HEK293 (cell line): ENCODE measurements around the gene HOXC10.

Experiments
- CTCF ChIP-seq: fragments of 450-650 bp; formaldehyde crosslinking; IDR thresholded peaks from 2 replicates; pipeline ENCODE4 v1.5.1; 2016; ENCODE audit warnings: missing biosample characterization, missing genetic modification characterization
- REST ChIP-seq: fragments of 450-650 bp; formaldehyde crosslinking; IDR thresholded peaks from 2 replicates; pipeline ENCODE4 v1.5.1; 2016; ENCODE audit warnings: missing biosample characterization, missing genetic modification characterization
- SETDB1 ChIP-seq: IDR thresholded peaks from one replicate; pipeline ENCODE4 v1.6.1; 2017; ENCODE audit warnings: mild to moderate bottlenecking, low read length, moderate library complexity, mixed read lengths; ENCODE audit not compliant: insufficient read length
- TRIM28 ChIP-seq: IDR thresholded peaks from 2 replicates; pipeline ENCODE4 v1.6.1; 2011; ENCODE audit warnings: low read length, control low read depth, borderline replicate concordance
- YY1 ChIP-seq: fragments of 450-650 bp; formaldehyde crosslinking; IDR thresholded peaks from 2 replicates; pipeline ENCODE4 v1.5.1; 2018; ENCODE audit warnings: missing biosample characterization, missing genetic modification characterization
- ZBTB49 ChIP-seq: fragments of 450-650 bp; formaldehyde crosslinking; IDR thresholded peaks from 2 replicates; pipeline ENCODE4 v1.5.1; 2016; ENCODE audit warnings: missing biosample characterization, missing genetic modification characterization, low read depth
- ZFP3 ChIP-seq: fragments of 450-650 bp; formaldehyde crosslinking; IDR thresholded peaks from 2 replicates; pipeline ENCODE4 v1.5.1; 2016; ENCODE audit warnings: low read depth, missing biosample characterization, missing genetic modification characterization
- ZNF10 ChIP-seq: fragments of 450-650 bp; formaldehyde crosslinking; IDR thresholded peaks from 2 replicates; pipeline ENCODE4 v1.5.1; 2017; ENCODE audit warnings: missing biosample characterization, missing genetic modification characterization
- ZNF112 ChIP-seq: fragments of 450-650 bp; formaldehyde crosslinking; IDR thresholded peaks from 2 replicates; pipeline ENCODE4 v1.5.0; 2017; ENCODE audit warnings: missing biosample characterization, missing genetic modification characterization
- ZNF513 ChIP-seq: fragments of 450-650 bp; IDR thresholded peaks from 2 replicates; pipeline ENCODE4 v1.5.1; 2018; ENCODE audit warnings: missing biosample characterization, missing genetic modification characterization
- ZNF544 ChIP-seq: fragments of 450-650 bp; formaldehyde crosslinking; IDR thresholded peaks from 2 replicates; pipeline ENCODE4 v1.5.0; 2017; ENCODE audit warnings: missing biosample characterization, missing genetic modification characterization
- ZNF555 ChIP-seq: fragments of 450-650 bp; formaldehyde crosslinking; conservative IDR thresholded peaks from 2 replicates; pipeline ENCODE4 v1.5.1; 2017; ENCODE audit warnings: missing biosample characterization, mild to moderate bottlenecking, missing genetic modification characterization, inconsistent platforms
- ZSCAN16 ChIP-seq: fragments of 450-650 bp; formaldehyde crosslinking; IDR thresholded peaks from 2 replicates; pipeline ENCODE4 v1.5.1; 2016; ENCODE audit warnings: missing biosample characterization, missing genetic modification characterization

GRCh38 chr12:54038284-54038870 lies 53.4 kb downstream of the HOXC10 start:
- TF ChIP-seq CTCF (no peak), REST (tag by site-specific recombination) (no peak), ZNF544 (no peak), SETDB1 (no peak), ZNF513 (tag by site-specific recombination) (no peak), TRIM28 (no peak), ZNF555 (tag by site-specific recombination) (no peak), ZNF10 (no peak; the same call in 1 of the 2 replicates), ZFP3 (tag by site-specific recombination) (no peak), ZSCAN16 (tag by site-specific recombination) (no peak), ZNF112 (no peak), YY1 (tag by site-specific recombination) (no peak), ZBTB49 (no peak)
